Measurements from ENCODE around the gene GABRB3.

Gene GABRB3

GRCh38 chr15:26623071-26623470 lies 149.8 kb downstream of the GABRB3 start:
- no peak for DNase-seq

GRCh38 chr15:26621816-26622215 lies 151.1 kb downstream of the GABRB3 start:
- no peak for DNase-seq

- no peak for DNase-seq
These were observed 152.1 kb downstream of the GABRB3 start for GRCh38 chr15:26620528-26621458.

GRCh38 chr15:26615927-26616302 lies 157.0 kb downstream of the GABRB3 start:
- no peak for DNase-seq

- no peak for DNase-seq
These were observed 157.5 kb downstream of the GABRB3 start for GRCh38 chr15:26615188-26615926.

- DNase-seq, result no peak
These were observed 158.1 kb downstream of the GABRB3 start for GRCh38 chr15:26614734-26615133.

GRCh38 chr15:26598704-26599103 lies 174.2 kb downstream of the GABRB3 start:
- DNase-seq, result no peak

GRCh38 chr15:26595611-26596010 lies 177.3 kb downstream of the GABRB3 start:
- no peak for DNase-seq

GRCh38 chr15:26590676-26591075 lies 182.2 kb downstream of the GABRB3 start:
- no peak for DNase-seq

GRCh38 chr15:26582840-26583239 lies 190.0 kb downstream of the GABRB3 start:
- DNase-seq, result no peak

GRCh38 chr15:26580943-26581342 lies 191.9 kb downstream of the GABRB3 start:
- no peak for DNase-seq

GRCh38 chr15:26572602-26573350 lies 200.1 kb downstream of the GABRB3 start:
- DNase-seq, result no peak

- no peak for DNase-seq
These were observed 201.5 kb downstream of the GABRB3 start for GRCh38 chr15:26571346-26571745.

GRCh38 chr15:26565542-26565941 lies 207.3 kb downstream of the GABRB3 start:
- no peak for DNase-seq

- DNase-seq, result no peak
These were observed 208.5 kb downstream of the GABRB3 start for GRCh38 chr15:26564361-26564760.

- no peak for DNase-seq
These were observed 210.5 kb downstream of the GABRB3 start for GRCh38 chr15:26562336-26562735.

- no peak for DNase-seq
These were observed 211.0 kb downstream of the GABRB3 start for GRCh38 chr15:26561896-26562295.

- no peak for DNase-seq
These were observed 211.7 kb downstream of the GABRB3 start for GRCh38 chr15:26561130-26561529.

- DNase-seq, result no peak
These were observed 217.0 kb downstream of the GABRB3 start for GRCh38 chr15:26555898-26556297.

GRCh38 chr15:26551473-26551872 lies 221.4 kb downstream of the GABRB3 start:
- DNase-seq, result no peak

GRCh38 chr15:26550880-26551279 lies 222.0 kb downstream of the GABRB3 start:
- DNase-seq, result no peak

GRCh38 chr15:26537663-26538062 lies 235.2 kb downstream of the GABRB3 start:
- DNase-seq, result no peak

- no peak for DNase-seq
These were observed 241.4 kb downstream of the GABRB3 start for GRCh38 chr15:26531489-26531888.

Measured in stimulated activated CD4-positive, alpha-beta T cell treated with anti-CD3 and anti-CD28 coated beads, Interleukin-15, amount 100 ng/mL, for 24 hours (primary cell).